HEK293 (cell line): ENCODE results near the gene NUMBL.
A peak's percentile ranks its signal among the peaks of the same experiment; 100 is the strongest.

Experiments
- CTCF ChIA-PET: fragments of 350-600 bp; formaldehyde crosslinking; extraction: SDS; loops from one replicate; lab custom pipeline; 2021; ENCODE audit warnings: antibody characterized with exemption; lab: Yijun Ruan, JAX
- POLR2A ChIA-PET: fragments of 300-600 bp; formaldehyde crosslinking; extraction: SDS; loops from one replicate; lab custom pipeline; 2020; ENCODE audit warnings: antibody characterized with exemption, inconsistent platforms; lab: Yijun Ruan, JAX
- H3K27ac ChIP-seq: fragments of 200-500 bp; sonication (Bioruptor generic); 2 replicates; pipeline ENCODE4 v1.5.1; 2014; ENCODE audit warnings: low read depth, low read length, control low read depth, inconsistent platforms; ENCODE audit errors: extremely low read depth
- H3K36me3 ChIP-seq, 2 experiments: fragments of 200-500 bp in 1 of 2; sonication (Bioruptor generic) in 1 of 2; 1 replicate in 1 of 2; 2 replicates in 1 of 2; pipeline ENCODE4 v1.5.1; 2014 to 2017; ENCODE audit warnings: inconsistent platforms in 2 of 2, low read length in 2 of 2; ENCODE audit not compliant: control insufficient read depth in 2 of 2, insufficient read depth in 1 of 2
- H3K4me1 ChIP-seq: fragments of 200-500 bp; sonication (Bioruptor generic); 2 replicates; pipeline ENCODE4 v1.5.1; 2014; ENCODE audit warnings: mild to moderate bottlenecking, low read length, inconsistent platforms; ENCODE audit not compliant: control insufficient read depth, insufficient read depth
- H3K4me3 ChIP-seq: 2 replicates; pipeline ENCODE4 v1.5.1; 2011; ENCODE audit warnings: low read depth, mild to moderate bottlenecking, control low read depth, low read length, moderate library complexity
- H3K9me3 ChIP-seq: fragments of 200-500 bp; sonication (Bioruptor generic); 2 replicates; pipeline ENCODE4 v1.5.1; 2014; ENCODE audit warnings: low read depth, low read length, inconsistent platforms; ENCODE audit not compliant: control insufficient read depth, insufficient read depth
- GLIS1 ChIP-seq: fragments of 450-650 bp; formaldehyde crosslinking; IDR thresholded peaks from 2 replicates; pipeline ENCODE4 v1.5.1; 2016; ENCODE audit warnings: missing biosample characterization, missing genetic modification characterization
- IKZF3 ChIP-seq: fragments of 450-650 bp; IDR thresholded peaks from 2 replicates; pipeline ENCODE4 v1.5.0; 2018; ENCODE audit warnings: missing biosample characterization, mild to moderate bottlenecking, missing genetic modification characterization, moderate library complexity
- SALL2 ChIP-seq: fragments of 450-650 bp; formaldehyde crosslinking; IDR thresholded peaks from 2 replicates; pipeline ENCODE4 v1.5.0; 2017; ENCODE audit warnings: missing biosample characterization, mild to moderate bottlenecking, missing genetic modification characterization, borderline replicate concordance
- SCRT1 ChIP-seq: fragments of 450-650 bp; formaldehyde crosslinking; IDR thresholded peaks from 2 replicates; pipeline ENCODE4 v1.5.1; 2016; ENCODE audit warnings: missing biosample characterization, missing genetic modification characterization, borderline replicate concordance
- WT1 ChIP-seq: fragments of 450-650 bp; formaldehyde crosslinking; IDR thresholded peaks from 2 replicates; pipeline ENCODE4 v1.5.1; 2016; ENCODE audit warnings: missing biosample characterization, missing genetic modification characterization
- ZIC2 ChIP-seq: fragments of 450-650 bp; formaldehyde crosslinking; IDR thresholded peaks from 2 replicates; pipeline ENCODE4 v1.5.1; 2016; ENCODE audit warnings: missing biosample characterization, missing genetic modification characterization
- ZNF121 ChIP-seq: fragments of 450-650 bp; formaldehyde crosslinking; IDR thresholded peaks from 2 replicates; pipeline ENCODE4 v1.5.1; 2016; ENCODE audit warnings: missing biosample characterization, missing genetic modification characterization
- ZNF335 ChIP-seq: fragments of 450-650 bp; formaldehyde crosslinking; conservative IDR thresholded peaks from 2 replicates; pipeline ENCODE4 v1.5.1; 2016; ENCODE audit warnings: missing biosample characterization, missing genetic modification characterization
- ZNF549 ChIP-seq: fragments of 450-650 bp; IDR thresholded peaks from 2 replicates; pipeline ENCODE4 v1.5.1; 2018; ENCODE audit warnings: missing biosample characterization, missing genetic modification characterization, mild to moderate bottlenecking, inconsistent platforms, moderate library complexity
- ZNF600 ChIP-seq: fragments of 450-650 bp; formaldehyde crosslinking; IDR thresholded peaks from 2 replicates; pipeline ENCODE4 v1.5.1; 2016; ENCODE audit warnings: missing biosample characterization, missing genetic modification characterization
- ZNF768 ChIP-seq: fragments of 450-650 bp; formaldehyde crosslinking; IDR thresholded peaks from 2 replicates; pipeline ENCODE4 v1.5.1; 2018; ENCODE audit warnings: missing biosample characterization, mild to moderate bottlenecking, missing genetic modification characterization
- ZNF791 ChIP-seq: fragments of 450-650 bp; formaldehyde crosslinking; IDR thresholded peaks from 2 replicates; pipeline ENCODE4 v1.5.1; 2016; ENCODE audit warnings: missing biosample characterization, missing genetic modification characterization
- TF ChIP-seq, protein P1 (sequence below): fragments of 450-650 bp; formaldehyde crosslinking; IDR thresholded peaks from 2 replicates; pipeline ENCODE4 v1.5.1; 2016; ENCODE audit warnings: missing biosample characterization, missing genetic modification characterization
- TF ChIP-seq, protein P2 (sequence below): fragments of 450-650 bp; formaldehyde crosslinking; conservative IDR thresholded peaks from 2 replicates; pipeline ENCODE4 v1.5.1; 2016; ENCODE audit warnings: low read depth, missing biosample characterization, missing genetic modification characterization
- TF ChIP-seq, protein P3 (sequence below): fragments of 450-650 bp; formaldehyde crosslinking; IDR thresholded peaks from 2 replicates; pipeline ENCODE4 v1.5.1; 2016; ENCODE audit warnings: missing biosample characterization, missing genetic modification characterization

Gene NUMBL

DNA sequence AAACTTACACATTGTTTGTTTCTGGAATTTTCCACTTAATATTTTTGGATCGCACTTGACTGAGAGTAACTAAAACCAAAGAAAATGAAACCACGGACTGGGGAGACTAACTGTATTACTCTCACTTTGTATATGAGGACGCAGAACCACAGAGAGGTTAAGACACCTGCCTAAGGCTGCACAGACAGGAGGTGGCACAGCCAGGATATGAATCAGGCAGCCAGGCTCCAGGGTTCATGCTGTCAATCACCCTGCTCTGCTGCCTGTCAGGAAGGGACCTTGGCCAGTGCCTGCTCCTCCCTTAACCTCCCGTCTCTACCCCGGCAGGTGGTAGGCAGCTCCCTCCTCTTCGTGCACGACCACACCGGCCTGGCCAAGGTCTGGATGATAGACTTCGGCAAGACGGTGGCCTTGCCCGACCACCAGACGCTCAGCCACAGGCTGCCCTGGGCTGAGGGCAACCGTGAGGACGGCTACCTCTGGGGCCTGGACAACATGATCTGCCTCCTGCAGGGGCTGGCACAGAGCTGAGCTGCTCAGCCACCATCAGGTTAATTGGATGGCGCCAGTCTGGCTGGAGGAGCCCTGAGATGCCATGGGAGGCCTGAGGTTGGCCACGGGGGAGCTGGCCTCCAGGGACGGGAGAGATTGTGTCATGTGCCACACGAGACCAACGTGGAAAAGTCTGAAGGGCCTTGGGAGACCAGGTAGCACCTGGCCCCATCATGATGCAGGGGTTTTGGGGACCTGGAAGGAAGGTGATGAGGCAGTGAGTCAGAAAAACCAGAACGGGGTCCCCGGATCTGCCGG is 48.8 kb upstream of the NUMBL start:
- Histone ChIP-seq H3K9me3 (no peaks in the 10 kb centered on the region), H3K36me3 (peaks cover 64 to 77% of the 10 kb centered on the region in 2 experiments), H3K4me1 (no peaks in the 10 kb centered on the region), H3K4me3 (no peak overlapping the region), H3K27ac (no peak overlapping the region)
- peak; percentile 40; the same call in 1 of the 2 replicates for TF ChIP-seq ZNF600 (tag by site-specific recombination)
- TF ChIP-seq WT1 (tag by site-specific recombination): peak; percentile 43
- TF ChIP-seq SALL2 (tag by site-specific recombination): no peak
- TF ChIP-seq, protein P1, sequence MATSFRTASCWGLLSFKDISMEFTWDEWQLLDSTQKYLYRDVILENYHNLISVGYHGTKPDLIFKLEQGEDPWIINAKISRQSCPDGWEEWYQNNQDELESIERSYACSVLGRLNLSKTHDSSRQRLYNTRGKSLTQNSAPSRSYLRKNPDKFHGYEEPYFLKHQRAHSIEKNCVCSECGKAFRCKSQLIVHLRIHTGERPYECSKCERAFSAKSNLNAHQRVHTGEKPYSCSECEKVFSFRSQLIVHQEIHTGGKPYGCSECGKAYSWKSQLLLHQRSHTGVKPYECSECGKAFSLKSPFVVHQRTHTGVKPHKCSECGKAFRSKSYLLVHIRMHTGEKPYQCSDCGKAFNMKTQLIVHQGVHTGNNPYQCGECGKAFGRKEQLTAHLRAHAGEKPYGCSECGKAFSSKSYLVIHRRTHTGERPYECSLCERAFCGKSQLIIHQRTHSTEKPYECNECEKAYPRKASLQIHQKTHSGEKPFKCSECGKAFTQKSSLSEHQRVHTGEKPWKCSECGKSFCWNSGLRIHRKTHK: no peak
- TF ChIP-seq GLIS1 (tag by site-specific recombination): peak; percentile 88
- TF ChIP-seq, protein P2, sequence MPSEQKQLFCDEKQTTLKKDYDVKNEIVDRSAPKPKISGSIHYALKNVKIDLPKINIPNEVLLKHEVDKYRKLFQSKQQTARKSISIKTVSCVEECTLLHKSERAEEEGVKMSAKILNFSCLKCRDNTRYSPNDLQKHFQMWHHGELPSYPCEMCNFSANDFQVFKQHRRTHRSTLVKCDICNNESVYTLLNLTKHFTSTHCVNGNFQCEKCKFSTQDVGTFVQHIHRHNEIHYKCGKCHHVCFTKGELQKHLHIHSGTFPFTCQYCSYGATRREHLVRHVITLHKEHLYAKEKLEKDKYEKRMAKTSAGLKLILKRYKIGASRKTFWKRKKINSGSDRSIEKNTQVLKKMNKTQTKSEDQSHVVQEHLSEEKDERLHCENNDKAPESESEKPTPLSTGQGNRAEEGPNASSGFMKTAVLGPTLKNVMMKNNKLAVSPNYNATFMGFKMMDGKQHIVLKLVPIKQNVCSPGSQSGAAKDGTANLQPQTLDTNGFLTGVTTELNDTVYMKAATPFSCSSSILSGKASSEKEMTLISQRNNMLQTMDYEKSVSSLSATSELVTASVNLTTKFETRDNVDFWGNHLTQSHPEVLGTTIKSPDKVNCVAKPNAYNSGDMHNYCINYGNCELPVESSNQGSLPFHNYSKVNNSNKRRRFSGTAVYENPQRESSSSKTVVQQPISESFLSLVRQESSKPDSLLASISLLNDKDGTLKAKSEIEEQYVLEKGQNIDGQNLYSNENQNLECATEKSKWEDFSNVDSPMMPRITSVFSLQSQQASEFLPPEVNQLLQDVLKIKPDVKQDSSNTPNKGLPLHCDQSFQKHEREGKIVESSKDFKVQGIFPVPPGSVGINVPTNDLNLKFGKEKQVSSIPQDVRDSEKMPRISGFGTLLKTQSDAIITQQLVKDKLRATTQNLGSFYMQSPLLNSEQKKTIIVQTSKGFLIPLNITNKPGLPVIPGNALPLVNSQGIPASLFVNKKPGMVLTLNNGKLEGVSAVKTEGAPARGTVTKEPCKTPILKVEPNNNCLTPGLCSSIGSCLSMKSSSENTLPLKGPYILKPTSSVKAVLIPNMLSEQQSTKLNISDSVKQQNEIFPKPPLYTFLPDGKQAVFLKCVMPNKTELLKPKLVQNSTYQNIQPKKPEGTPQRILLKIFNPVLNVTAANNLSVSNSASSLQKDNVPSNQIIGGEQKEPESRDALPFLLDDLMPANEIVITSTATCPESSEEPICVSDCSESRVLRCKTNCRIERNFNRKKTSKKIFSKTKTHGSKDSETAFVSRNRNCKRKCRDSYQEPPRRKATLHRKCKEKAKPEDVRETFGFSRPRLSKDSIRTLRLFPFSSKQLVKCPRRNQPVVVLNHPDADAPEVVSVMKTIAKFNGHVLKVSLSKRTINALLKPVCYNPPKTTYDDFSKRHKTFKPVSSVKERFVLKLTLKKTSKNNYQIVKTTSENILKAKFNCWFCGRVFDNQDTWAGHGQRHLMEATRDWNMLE (tag by site-specific recombination): no peak
- peak; percentile 97; the same call in 1 of the 2 replicates for TF ChIP-seq ZNF768 (tag by site-specific recombination)
- peak; percentile 46 for TF ChIP-seq ZIC2
- peak; percentile 74 for TF ChIP-seq ZNF335 (tag by site-specific recombination)
- CTCF ChIA-PET: interaction anchor here (0.6 kb wide), 1 partner anchor 239 kb away, joined by 3 read pairs; no protein-coding TSS in a partner anchor
- POLR2A ChIA-PET: interaction anchor here (0.5 to 3.5 kb wide), 2 partner anchors 12 to 16 kb away, joined by 6 to 30 read pairs; partner anchors contain the start of genes ACTMAP and SNRPA

DNA sequence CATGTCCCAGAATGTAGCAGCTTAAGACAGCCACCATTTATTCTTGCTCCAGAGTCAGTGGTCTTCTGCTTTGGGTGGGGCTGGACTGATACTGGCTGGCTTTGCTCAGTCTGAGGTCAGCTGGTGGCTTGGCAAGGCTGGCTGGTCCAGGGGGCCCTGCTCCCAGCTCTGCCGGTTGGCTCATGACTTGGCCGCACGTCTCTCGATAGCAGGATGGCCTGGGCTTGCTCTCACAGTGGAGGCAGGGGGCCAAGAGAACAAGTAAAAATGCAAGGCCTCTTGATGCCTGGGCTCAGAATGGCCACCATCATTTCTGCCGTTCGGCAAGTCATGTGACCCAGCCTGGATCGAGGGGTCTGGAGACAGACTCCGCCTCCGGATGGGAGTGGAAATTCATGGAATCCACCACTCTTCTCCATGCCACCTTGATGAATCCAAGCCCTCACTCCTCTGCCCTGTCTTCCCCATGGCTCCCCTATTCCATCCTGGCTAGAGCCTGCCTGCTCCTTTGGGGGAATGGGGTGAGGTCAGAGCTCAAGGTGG is 46.7 kb upstream of the NUMBL start:
- H3K4me1 ChIP-seq: no peaks in the 10 kb centered on the region
- ChIA-PET POLR2A (interaction anchor here (1.7 to 2.4 kb wide), 2 partner anchors 13 to 20 kb away, joined by 5 to 9 read pairs; partner anchors contain the start of genes ACTMAP, COQ8B and ITPKC), CTCF (interaction anchor here (0.6 to 0.9 kb wide), 2 partner anchors 90 to 102 kb away, joined by 3 to 5 read pairs; no protein-coding TSS in a partner anchor)
- peak; percentile 30; the same call in 1 of the 2 replicates for TF ChIP-seq IKZF3
- TF ChIP-seq ZNF549 (tag by site-specific recombination): no peak
- H3K9me3 ChIP-seq: no peaks in the 10 kb centered on the region
- no peak overlapping the region for H3K4me3 ChIP-seq
- peaks cover 73 to 77% of the 10 kb centered on the region in 2 experiments for H3K36me3 ChIP-seq
- H3K27ac ChIP-seq: peak overlapping the region; percentile 16; the same call in 1 of the 2 replicates

DNA sequence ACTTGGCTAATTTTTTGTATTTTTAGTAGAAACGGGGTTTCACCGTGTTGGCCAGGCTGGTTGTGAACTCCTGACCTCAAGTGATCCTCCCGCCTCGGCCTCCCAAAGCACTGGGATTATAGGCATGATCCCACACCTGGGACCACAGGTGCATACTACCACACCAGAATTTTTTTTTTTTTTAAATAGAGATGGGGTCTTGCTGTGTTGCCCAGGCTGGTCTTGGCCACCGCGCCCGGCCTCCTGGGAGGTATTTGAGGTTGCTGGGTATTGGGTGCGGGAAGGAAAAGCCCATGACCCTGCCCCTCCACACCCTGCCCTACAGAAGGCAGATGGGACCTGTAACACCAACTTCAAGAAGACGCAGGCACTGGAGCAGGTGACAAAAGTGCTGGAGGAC is 46.2 kb upstream of the NUMBL start:
- TF ChIP-seq, protein P3, sequence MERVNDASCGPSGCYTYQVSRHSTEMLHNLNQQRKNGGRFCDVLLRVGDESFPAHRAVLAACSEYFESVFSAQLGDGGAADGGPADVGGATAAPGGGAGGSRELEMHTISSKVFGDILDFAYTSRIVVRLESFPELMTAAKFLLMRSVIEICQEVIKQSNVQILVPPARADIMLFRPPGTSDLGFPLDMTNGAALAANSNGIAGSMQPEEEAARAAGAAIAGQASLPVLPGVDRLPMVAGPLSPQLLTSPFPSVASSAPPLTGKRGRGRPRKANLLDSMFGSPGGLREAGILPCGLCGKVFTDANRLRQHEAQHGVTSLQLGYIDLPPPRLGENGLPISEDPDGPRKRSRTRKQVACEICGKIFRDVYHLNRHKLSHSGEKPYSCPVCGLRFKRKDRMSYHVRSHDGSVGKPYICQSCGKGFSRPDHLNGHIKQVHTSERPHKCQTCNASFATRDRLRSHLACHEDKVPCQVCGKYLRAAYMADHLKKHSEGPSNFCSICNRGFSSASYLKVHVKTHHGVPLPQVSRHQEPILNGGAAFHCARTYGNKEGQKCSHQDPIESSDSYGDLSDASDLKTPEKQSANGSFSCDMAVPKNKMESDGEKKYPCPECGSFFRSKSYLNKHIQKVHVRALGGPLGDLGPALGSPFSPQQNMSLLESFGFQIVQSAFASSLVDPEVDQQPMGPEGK (tag by site-specific recombination): no peak
- TF ChIP-seq ZNF549 (tag by site-specific recombination) (no peak), SALL2 (tag by site-specific recombination) (no peak), ZNF791 (tag by site-specific recombination) (no peak), ZNF121 (tag by site-specific recombination) (peak; percentile 92), SCRT1 (no peak)
- H3K36me3 ChIP-seq: peaks cover 74 to 78% of the 10 kb centered on the region in 2 experiments
- POLR2A ChIA-PET: interaction anchor here (1.1 to 2.4 kb wide), 3 partner anchors 9 to 20 kb away, joined by 5 to 9 read pairs (median 6); partner anchors contain the start of genes ACTMAP, COQ8B and ITPKC
- CTCF ChIA-PET: interaction anchor here (0.6 to 0.9 kb wide), 2 partner anchors 102 to 152 kb away, joined by 3 to 5 read pairs; no protein-coding TSS in a partner anchor
- H3K27ac ChIP-seq: peak overlapping the region; percentile 16; the same call in 1 of the 2 replicates
- H3K4me1 ChIP-seq: no peaks in the 10 kb centered on the region
- no peak overlapping the region for H3K4me3 ChIP-seq
- H3K9me3 ChIP-seq: no peaks in the 10 kb centered on the region
